Motor neuron (in vitro differentiated cells): ENCODE measurements around the gene LRRC8C. TPM values are rescaled to one million over a fixed set of nuclear protein-coding genes. Genes with fewer than 3 reads are reported as not detected.

Source experiments
- ATAC-seq, 8 experiments: fragments of 200-7000 bp; cut with Tn5 transposase; replicated peaks in 6 of 8; 2 replicates each; pipeline ENCODE4 v1.8.0; 2021; ENCODE audit warnings: mild to moderate bottlenecking in 8 of 8, moderate library complexity in 8 of 8
- H3K27ac ChIP-seq, 2 donors: fragments of 250-450 bp; sonication (Bioruptor Pico); 2 replicates each; pipeline ENCODE4 v1.9.0; 2021; ENCODE audit warnings: antibody characterized with exemption in 2 of 2, mild to moderate bottlenecking in 2 of 2, moderate library complexity in 1 of 2
- H3K4me1 ChIP-seq, 2 donors: fragments of 250-450 bp; sonication (Bioruptor Pico); replicated peaks in 1 of 2; 2 replicates each; pipeline ENCODE4 v1.6.1; 2021; ENCODE audit warnings: antibody characterized with exemption in 2 of 2, mild to moderate bottlenecking in 2 of 2, moderate library complexity in 1 of 2
- H3K4me3 ChIP-seq, 5 donors: fragments of 250-450 bp; sonication (Bioruptor Pico); 2 replicates each; pipeline ENCODE4 v1.9.0; 2021; ENCODE audit warnings: antibody characterized with exemption in 5 of 5, mild to moderate bottlenecking in 5 of 5, moderate library complexity in 4 of 5
- WGBS, 10 experiments: fragments of 450-650 bp; shearing (Covaris generic); methylation state at CpG; one replicate each; pipeline ENCODE4 v1.0.0; 2022; 5-methylcytosine and 5-hydroxymethylcytosine counted together
- in situ Hi-C, 9 experiments: fragments of 400-800 bp; cut with MboI; loops; one replicate each; pipeline ENCODE4 v1.15.0; 2021; ENCODE audit warnings: low sequenced_read_pairs in 9 of 9, low pct_unique_long_range_greater_than_20kb in 2 of 9; ENCODE audit not compliant: unreplicated experiment in 9 of 9
- total RNA-seq, 8 experiments: library from RNA; unstranded; fragments of 300-600 nt; gene quantifications; 2 replicates each; pipeline versions ENCODE4 v1.2.3 to v1.2.4, GENCODE V29; 2022

Gene LRRC8C
- total RNA-seq, 8 experiments from 2014 or later, result 1.7 to 8.0 (median 2.5) TPM

DNA sequence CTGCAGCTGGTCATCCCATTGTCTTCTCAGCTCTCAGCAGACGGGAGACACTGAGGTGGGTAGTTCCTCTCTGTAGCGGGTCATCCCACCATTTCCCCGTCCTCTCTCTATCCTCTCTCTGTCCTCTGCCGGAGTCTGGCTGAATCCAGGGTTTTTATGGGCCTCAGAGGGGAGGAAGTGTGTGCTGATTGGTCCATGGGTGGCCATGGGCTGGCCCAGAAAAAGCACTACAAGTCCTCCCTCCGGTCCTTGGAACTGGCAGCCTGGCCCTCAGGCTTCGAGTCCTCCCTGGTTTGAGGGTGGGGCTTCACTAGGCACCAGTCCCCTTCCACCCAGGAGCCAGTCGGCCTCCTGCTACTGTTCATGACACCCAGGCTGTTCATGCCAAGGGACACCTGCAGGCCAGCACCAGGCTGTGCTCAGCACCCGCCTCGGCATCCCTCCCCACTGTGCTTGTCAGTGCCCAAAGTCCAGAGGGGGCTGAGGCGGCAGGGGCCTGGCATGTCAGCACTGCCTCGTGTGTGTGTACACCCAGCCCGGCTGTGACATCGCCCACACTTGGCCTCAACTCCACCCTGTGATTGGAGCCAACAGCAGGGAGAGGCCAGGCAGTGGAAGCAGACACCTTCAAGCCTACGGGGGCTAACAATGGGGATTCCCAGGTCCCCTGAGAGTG, 23.0 kb upstream of the LRRC8C start:
- no peak overlapping the region for H3K4me3 ChIP-seq
- no peak overlapping the region for H3K27ac ChIP-seq
- peaks cover 0 to 5% of the 10 kb centered on the region in 2 donors for H3K4me1 ChIP-seq
- in situ Hi-C loops, result loop anchor here in 1 of 9 experiments (25.0 kb wide), 1 partner anchor 98 kb away; the partner anchor contains the start of gene LRRC8B
- WGBS, 10 experiments, result 47 to 91% (median 85%) methylated on average over 1 to 11 of the region's 14 CpGs; no CpG with 5 or more reads in 5 of the 10 experiments
- ATAC-seq, result peak in 1 of 8 experiments; percentile 11

DNA sequence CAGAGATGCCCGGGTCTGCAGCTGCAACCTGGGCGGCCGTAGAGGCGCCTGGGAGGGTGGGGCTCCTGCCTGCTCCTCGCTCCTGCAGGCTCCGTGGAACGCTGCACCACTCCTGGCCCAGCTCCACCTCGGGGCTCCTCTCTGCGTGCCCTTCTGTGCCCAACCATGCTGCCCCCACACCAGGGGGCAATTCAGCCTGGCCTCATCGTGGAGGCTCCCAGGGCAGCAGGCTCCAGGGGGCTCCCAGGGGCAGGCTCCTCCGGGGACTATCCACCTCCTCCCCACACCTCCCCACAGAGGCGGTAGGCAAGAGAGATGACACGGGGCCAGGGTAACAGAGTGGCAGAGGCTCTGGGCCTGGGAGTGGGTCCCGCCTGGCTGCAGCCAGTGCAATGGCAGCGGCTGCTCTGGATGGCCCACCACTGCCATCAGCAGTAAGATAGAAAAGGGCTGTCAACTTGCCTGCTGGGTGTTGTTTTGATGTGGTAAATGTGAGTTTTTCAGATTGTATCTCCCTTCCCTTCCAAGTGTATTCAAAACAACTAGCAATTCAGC, 22.4 kb upstream of the LRRC8C start:
- peaks cover 0 to 3% of the 10 kb centered on the region in 2 donors for H3K4me1 ChIP-seq
- in situ Hi-C loops, result loop anchor here in 1 of 9 experiments (25.0 kb wide), 1 partner anchor 98 kb away; the partner anchor contains the start of gene LRRC8B
- H3K27ac ChIP-seq, result no peak overlapping the region
- ATAC-seq, result no peak
- 78 to 91% (median 85%) methylated on average over 3 to 12 of the region's 15 CpGs; no CpG with 5 or more reads in 6 of the 10 experiments for WGBS, 10 experiments
- H3K4me3 ChIP-seq, result no peak overlapping the region

DNA sequence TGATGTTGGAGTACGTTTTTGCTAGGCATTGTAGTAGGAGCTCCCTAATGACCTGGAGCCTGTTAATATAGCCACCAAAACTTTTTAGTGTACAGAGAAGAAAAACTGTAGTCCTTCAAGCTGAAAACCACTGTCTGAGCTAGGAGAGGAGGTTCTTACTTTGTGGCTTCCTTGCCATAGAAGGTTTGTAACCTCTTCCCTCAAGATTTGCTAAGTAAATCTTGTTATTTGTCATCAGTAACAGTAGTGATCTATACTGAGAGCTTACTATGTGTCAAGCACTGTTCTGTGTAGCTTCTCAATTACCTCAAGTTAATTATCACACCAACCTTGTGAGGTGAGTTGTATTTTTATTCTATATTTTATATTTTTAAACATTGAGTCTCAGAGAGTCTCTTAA, 21.2 kb upstream of the LRRC8C start:
- no peak for ATAC-seq
- no peak overlapping the region for H3K27ac ChIP-seq
- H3K4me3 ChIP-seq, result no peak overlapping the region
- no peaks in the 10 kb centered on the region for H3K4me1 ChIP-seq
- WGBS, 10 experiments, result 0 to 100% (median 59%) methylated on average over 1 of the region's 1 CpG
- in situ Hi-C loops, result loop anchor here in 1 of 9 experiments (25.0 kb wide), 1 partner anchor 99 kb away; the partner anchor contains the start of gene LRRC8B

DNA sequence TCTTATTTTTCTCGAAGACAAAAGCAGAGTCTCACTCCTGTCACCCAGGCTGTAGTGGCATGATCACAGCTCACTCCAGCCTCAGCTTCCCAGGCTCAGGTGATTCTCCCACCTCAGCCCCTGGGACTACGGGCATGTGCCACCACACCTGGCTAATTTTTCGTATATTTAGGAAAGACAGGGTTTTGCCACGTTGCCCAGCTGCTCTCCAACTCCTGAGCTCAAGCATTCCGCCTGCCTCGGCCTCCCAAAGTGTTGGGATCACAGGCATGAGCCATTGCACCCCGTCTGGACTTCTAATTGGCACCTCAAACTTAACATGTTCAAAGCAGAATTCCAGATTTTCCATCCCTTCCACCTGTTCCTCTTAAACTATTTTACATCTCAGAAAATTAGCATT, 19.0 kb upstream of the LRRC8C start:
- in situ Hi-C loops, result loop anchor here in 1 of 9 experiments (25.0 kb wide), 1 partner anchor 102 kb away; the partner anchor contains the start of gene LRRC8B
- Histone ChIP-seq H3K27ac (no peak overlapping the region), H3K4me3 (no peak overlapping the region), H3K4me1 (no peaks in the 10 kb centered on the region)
- WGBS, 10 experiments, result 54 to 94% (median 79%) methylated on average over 1 to 7 of the region's 7 CpGs; no CpG with 5 or more reads in 1 of the 10 experiments
- ATAC-seq, result no peak

DNA sequence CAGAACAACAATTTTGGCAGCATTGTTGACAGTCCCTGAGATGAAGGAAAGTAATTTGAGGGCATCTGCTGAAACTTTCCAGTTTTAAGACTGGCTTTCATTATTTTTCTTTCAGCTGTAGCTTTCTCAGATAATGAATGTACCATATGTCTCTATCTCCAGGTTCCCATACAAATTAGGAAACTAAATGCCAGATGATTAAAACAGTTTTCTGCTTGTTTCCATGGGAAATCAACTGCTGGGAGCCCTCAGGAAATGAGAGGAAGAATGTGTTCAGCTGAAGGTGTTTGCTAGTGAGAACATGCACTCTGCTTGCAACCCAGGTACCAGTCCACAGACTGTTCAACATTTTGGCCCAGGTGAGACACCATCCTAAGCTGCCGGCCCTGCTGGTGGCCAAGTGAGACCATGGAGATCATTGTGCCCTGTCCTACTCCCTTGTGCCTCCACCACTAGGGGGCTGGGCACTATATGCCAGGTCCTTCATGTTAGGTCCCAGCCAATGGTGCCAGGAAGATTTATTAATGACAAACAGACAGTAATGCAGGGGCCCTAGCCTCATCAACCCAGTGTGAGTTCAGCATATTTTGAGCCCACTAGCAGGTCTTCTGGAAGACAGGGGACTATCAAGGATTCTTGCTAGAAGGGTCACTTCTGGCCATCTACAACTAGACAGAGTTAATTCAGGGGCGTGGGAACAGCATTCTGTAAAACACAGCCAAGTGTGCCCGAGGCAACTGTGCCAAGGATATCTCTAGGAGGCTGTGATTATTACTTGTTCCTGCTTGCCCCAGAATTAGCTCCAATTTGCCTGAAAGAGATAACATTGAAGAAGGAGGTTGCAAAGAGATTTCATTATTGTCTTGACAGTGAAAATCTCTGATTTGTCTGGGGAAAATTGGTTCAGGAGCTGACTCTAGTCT, 17.0 kb upstream of the LRRC8C start:
- no peaks in the 10 kb centered on the region for H3K4me1 ChIP-seq
- ATAC-seq, result peak in 1 of 8 experiments; percentile 55
- no peak overlapping the region for H3K4me3 ChIP-seq
- no peak overlapping the region for H3K27ac ChIP-seq
- in situ Hi-C loops, result loop anchor here in 1 of 9 experiments (25.0 kb wide), 1 partner anchor 104 kb away; the partner anchor contains the start of gene LRRC8B
- WGBS, 10 experiments, result 17 to 100% (median 86%) methylated on average over 1 to 3 of the region's 3 CpGs; no CpG with 5 or more reads in 2 of the 10 experiments

GRCh38 chr1:89616844-89617627, 15.9 kb upstream of the LRRC8C start:
- WGBS, 10 experiments, result 29 to 100% (median 81%) methylated on average over 1 to 2 of the region's 2 CpGs; no CpG with 5 or more reads in 1 of the 10 experiments
- Histone ChIP-seq H3K27ac (no peak overlapping the region), H3K4me1 (no peaks in the 10 kb centered on the region), H3K4me3 (no peak overlapping the region)
- peak in 1 of 8 experiments; percentile 41 for ATAC-seq
- in situ Hi-C loops, result loop anchor here in 1 of 9 experiments (25.0 kb wide), 1 partner anchor 105 kb away; the partner anchor contains the start of gene LRRC8B

GRCh38 chr1:89620664-89621063, 12.3 kb upstream of the LRRC8C start:
- no peak for ATAC-seq
- H3K4me3 ChIP-seq, result no peak overlapping the region
- 80 to 100% (median 96%) methylated on average over 1 to 3 of the region's 3 CpGs; no CpG with 5 or more reads in 1 of the 10 experiments for WGBS, 10 experiments
- no peak overlapping the region for H3K27ac ChIP-seq
- H3K4me1 ChIP-seq, result no peaks in the 10 kb centered on the region
- in situ Hi-C loops, result loop anchor here in 1 of 9 experiments (25.0 kb wide), 1 partner anchor 108 kb away; the partner anchor contains the start of gene LRRC8B

GRCh38 chr1:89622895-89623294, 10.0 kb upstream of the LRRC8C start:
- H3K4me1 ChIP-seq, result no peaks in the 10 kb centered on the region
- H3K27ac ChIP-seq, result no peak overlapping the region
- in situ Hi-C loops, result loop anchor here in 1 of 9 experiments (25.0 kb wide), 1 partner anchor 111 kb away; the partner anchor contains the start of gene LRRC8B
- ATAC-seq, result peak in 1 of 8 experiments; percentile 32
- H3K4me3 ChIP-seq, result no peak overlapping the region
- 15 to 100% (median 67%) methylated on average over 1 to 3 of the region's 3 CpGs; no CpG with 5 or more reads in 1 of the 10 experiments for WGBS, 10 experiments

GRCh38 chr1:89624314-89624713, 8.6 kb upstream of the LRRC8C start:
- no peak for ATAC-seq
- H3K27ac ChIP-seq, result no peak overlapping the region
- no peaks in the 10 kb centered on the region for H3K4me1 ChIP-seq
- no peak overlapping the region for H3K4me3 ChIP-seq
- 86 to 100% (median 100%) methylated on average over 1 of the region's 1 CpG; no CpG with 5 or more reads in 3 of the 10 experiments for WGBS, 10 experiments
- in situ Hi-C loops, result loop anchor here in 1 of 9 experiments (25.0 kb wide), 1 partner anchor 112 kb away; the partner anchor contains the start of gene LRRC8B

GRCh38 chr1:89624715-89625323, 8.1 kb upstream of the LRRC8C start:
- Histone ChIP-seq H3K4me1 (no peaks in the 10 kb centered on the region), H3K27ac (no peak overlapping the region), H3K4me3 (no peak overlapping the region)
- WGBS, 10 experiments, result 65 to 92% (median 88%) methylated on average over 1 to 4 of the region's 4 CpGs; no CpG with 5 or more reads in 1 of the 10 experiments
- no peak for ATAC-seq
- in situ Hi-C loops, result loop anchor here in 5 of 9 experiments (25.0 kb wide), 3 partner anchors 113 to 362 kb away; partner anchors contain the start of genes ZNF326 (in 3 of the 5) and LRRC8B (in 1 of the 5)

GRCh38 chr1:89627596-89627962, 5.3 kb upstream of the LRRC8C start:
- H3K4me3 ChIP-seq, result no peak overlapping the region
- in situ Hi-C loops, result loop anchor here in 4 of 9 experiments (25.0 kb wide), 2 partner anchors 135 to 360 kb away; partner anchors contain the start of gene ZNF326 (in 3 of the 4)
- no peak overlapping the region for H3K27ac ChIP-seq
- ATAC-seq, result no peak
- peaks cover 3 to 5% of the 10 kb centered on the region in 2 donors for H3K4me1 ChIP-seq
